Trophoblast cell (in vitro differentiated cells and primary cell): ENCODE results near the gene ZGPAT.
A peak's percentile ranks its signal among the peaks of the same experiment; 100 is the strongest.

ENCODE experiments used
- DNase-seq, 2 donors: peaks; one replicate each; pipeline ENCODE4 v3.0.0-alpha.2; 2016
- H2AFZ ChIP-seq: 2 replicates; pipeline ENCODE4 v1.6.1; 2013; ENCODE audit warnings: low read length, moderate library complexity, mild to moderate bottlenecking; ENCODE audit not compliant: insufficient read depth, poor library complexity
- H2AK5ac ChIP-seq: 2 replicates; pipeline ENCODE4 v1.6.1; 2013; ENCODE audit warnings: mild to moderate bottlenecking, low read length
- H2BK120ac ChIP-seq: 2 replicates; pipeline ENCODE4 v1.6.1; 2013; ENCODE audit warnings: low read length, mild to moderate bottlenecking, moderate library complexity; ENCODE audit not compliant: insufficient read depth, poor library complexity
- H2BK12ac ChIP-seq: 2 replicates; pipeline ENCODE4 v1.6.1; 2013; ENCODE audit warnings: mild to moderate bottlenecking, low read length, moderate library complexity
- H2BK5ac ChIP-seq: 2 replicates; pipeline ENCODE4 v1.6.1; 2013; ENCODE audit warnings: low read length, low read depth, moderate library complexity, mild to moderate bottlenecking; ENCODE audit not compliant: poor library complexity
- H3K14ac ChIP-seq: 2 replicates; pipeline ENCODE4 v1.6.1; 2013; ENCODE audit warnings: mild to moderate bottlenecking, low read length
- H3K18ac ChIP-seq: 2 replicates; pipeline ENCODE4 v1.6.1; 2013; ENCODE audit warnings: mild to moderate bottlenecking, low read length
- H3K23ac ChIP-seq: 2 replicates; pipeline ENCODE4 v1.6.1; 2013; ENCODE audit warnings: low read length
- H3K27ac ChIP-seq: 2 replicates; pipeline ENCODE4 v1.5.1; 2013; ENCODE audit warnings: low read depth, mild to moderate bottlenecking, inconsistent platforms, low read length, moderate library complexity
- H3K27me3 ChIP-seq: 2 replicates; pipeline ENCODE4 v1.6.1; 2013; ENCODE audit warnings: inconsistent platforms, mild to moderate bottlenecking, low read length, moderate library complexity; ENCODE audit not compliant: insufficient read depth
- H3K36me3 ChIP-seq, 2 experiments: 1 replicate in 1 of 2; 2 replicates in 1 of 2; pipeline ENCODE4 v1.6.1; 2013; ENCODE audit warnings: low read length in 2 of 2, mild to moderate bottlenecking in 2 of 2, moderate library complexity in 1 of 2; ENCODE audit not compliant: insufficient read depth in 2 of 2, control insufficient read depth in 1 of 2
- H3K4ac ChIP-seq: 2 replicates; pipeline ENCODE4 v1.6.1; 2013; ENCODE audit warnings: low read depth, mild to moderate bottlenecking, low read length, moderate library complexity
- H3K4me1 ChIP-seq, 2 experiments: 1 replicate in 1 of 2; 2 replicates in 1 of 2; pipeline ENCODE4 v1.6.1; 2013; ENCODE audit warnings: low read length in 2 of 2, mild to moderate bottlenecking in 2 of 2, moderate library complexity in 1 of 2; ENCODE audit not compliant: insufficient read depth in 2 of 2, control insufficient read depth in 1 of 2
- H3K4me2 ChIP-seq: 2 replicates; pipeline ENCODE4 v1.6.1; 2013; ENCODE audit warnings: inconsistent platforms, mild to moderate bottlenecking, low read length, moderate library complexity
- H3K4me3 ChIP-seq: 2 replicates; pipeline ENCODE4 v1.5.1; 2013; ENCODE audit warnings: mild to moderate bottlenecking, low read depth, low read length, inconsistent platforms
- H3K79me1 ChIP-seq: one replicate; pipeline ENCODE4 v1.6.1; 2013; ENCODE audit warnings: low read length
- H3K79me2 ChIP-seq: 2 replicates; pipeline ENCODE4 v1.6.1; 2013; ENCODE audit warnings: low read length, mild to moderate bottlenecking; ENCODE audit not compliant: control insufficient read depth, insufficient read depth, poor library complexity
- H3K9ac ChIP-seq: 2 replicates; pipeline ENCODE4 v1.6.1; 2013; ENCODE audit warnings: mild to moderate bottlenecking, low read length
- H3K9me3 ChIP-seq: 2 replicates; pipeline ENCODE4 v1.6.1; 2013; ENCODE audit warnings: low read depth, mild to moderate bottlenecking, control low read depth, inconsistent platforms, low read length; ENCODE audit not compliant: insufficient read depth
- H4K12ac ChIP-seq: 2 replicates; pipeline ENCODE4 v1.6.1; 2013; ENCODE audit warnings: low read depth, mild to moderate bottlenecking, low read length, moderate library complexity
- H4K8ac ChIP-seq: 2 replicates; pipeline ENCODE4 v1.6.1; 2013; ENCODE audit warnings: low read depth, mild to moderate bottlenecking, low read length, moderate library complexity
- H4K91ac ChIP-seq: one replicate; pipeline ENCODE4 v1.6.1; 2013; ENCODE audit warnings: low read depth, mild to moderate bottlenecking, low read length, moderate library complexity
- WGBS: extraction: QIAGEN DNeasy Blood & Tissue Kit; methylation state at CpG from one replicate; pipeline ENCODE4 v1.1.7; 2013; ENCODE audit warnings: missing lambda C conversion rate; ENCODE audit not compliant: insufficient read length, insufficient coverage; ENCODE audit errors: extremely low coverage; 5-methylcytosine and 5-hydroxymethylcytosine counted together

Gene ZGPAT

DNA sequence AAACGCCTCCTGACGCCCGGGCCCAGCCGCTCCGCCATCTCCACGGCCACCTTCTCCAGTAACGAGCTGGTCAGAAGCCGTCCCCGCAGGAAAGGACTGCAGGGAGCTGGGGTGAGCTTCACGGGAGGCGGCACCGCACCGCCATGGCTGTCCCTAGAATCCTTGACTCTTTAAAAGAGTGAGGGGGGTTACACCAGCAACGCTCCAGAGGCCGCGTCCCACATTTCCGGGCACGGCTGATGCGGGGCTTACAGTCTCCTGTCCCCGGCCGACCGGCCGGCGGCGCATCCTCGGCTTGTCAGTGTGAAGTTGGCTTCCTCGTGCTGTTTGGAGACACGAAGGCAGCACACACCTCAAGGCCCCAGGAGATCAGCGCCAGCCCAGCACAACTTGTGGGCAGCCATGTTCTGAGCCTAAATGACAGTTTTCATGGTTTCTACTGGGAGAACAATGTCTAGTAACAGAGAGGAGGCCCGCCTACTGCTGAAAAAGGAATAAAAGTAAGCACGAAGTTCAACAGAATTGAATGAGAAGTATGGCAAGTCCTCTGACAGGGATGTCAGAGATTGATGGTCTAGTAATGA, 62.1 kb downstream of the ZGPAT start:
- Histone ChIP-seq H3K18ac (no peak overlapping the region), H3K36me3 (peaks cover 25 to 31% of the 10 kb centered on the region in 2 experiments), H3K27ac (no peak overlapping the region), H2BK5ac (no peak overlapping the region), H3K4me3 (no peak overlapping the region), H3K9me3 (no peaks in the 10 kb centered on the region), H3K4me1 (peaks cover 0 to 2% of the 10 kb centered on the region in 2 experiments), H4K91ac (no peak overlapping the region), H2BK12ac (no peak overlapping the region), H4K12ac (no peak overlapping the region), H2AK5ac (no peak overlapping the region), H4K8ac (no peak overlapping the region), H3K79me2 (no peaks in the 10 kb centered on the region), H3K9ac (no peak overlapping the region), H3K14ac (no peak overlapping the region), H3K79me1 (no peaks in the 10 kb centered on the region), H3K23ac (no peak overlapping the region), H3K4ac (no peak overlapping the region), H2BK120ac (no peak overlapping the region), H3K27me3 (no peaks in the 10 kb centered on the region), H3K4me2 (no peak overlapping the region), H2AFZ (no peak overlapping the region)
- DNase-seq = no peak
- WGBS = no CpG with 5 or more reads among the region's 31 CpGs

DNA sequence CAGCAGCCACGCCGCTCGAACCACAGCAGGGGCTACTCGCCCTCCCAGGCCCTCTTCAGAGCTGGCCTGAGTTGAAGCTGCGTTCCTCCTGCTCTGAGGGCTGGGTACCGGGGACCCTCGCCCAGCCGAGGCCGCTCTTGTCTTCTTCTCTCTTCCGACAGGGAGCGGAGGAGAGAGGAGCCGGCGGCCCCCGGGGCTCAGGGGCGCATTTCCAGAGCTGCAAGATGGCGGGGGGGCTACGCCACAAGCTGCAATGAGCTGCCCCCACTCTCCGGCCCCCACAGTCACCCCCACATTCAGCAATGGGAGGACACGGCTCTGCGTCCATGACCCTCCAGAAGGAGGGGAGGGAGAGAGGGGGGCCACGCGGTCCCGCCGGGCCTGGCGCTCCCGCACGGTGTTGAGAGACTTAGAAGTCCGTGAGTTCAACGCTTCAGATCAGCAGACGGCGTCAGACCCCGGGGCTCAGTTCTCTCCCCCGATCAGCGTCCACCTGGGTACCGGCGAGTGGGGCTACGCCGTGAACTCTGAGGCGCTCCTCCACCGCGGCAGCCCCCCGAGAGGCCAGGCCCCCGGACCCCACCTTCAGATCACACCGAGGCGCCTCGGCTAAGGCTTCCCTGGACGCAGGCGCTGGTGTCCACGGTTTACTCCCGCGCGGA, 63.3 kb downstream of the ZGPAT start:
- H3K23ac ChIP-seq = no peak overlapping the region
- H3K14ac ChIP-seq = no peak overlapping the region
- H3K4me3 ChIP-seq = no peak overlapping the region
- DNase-seq = no peak
- H3K36me3 ChIP-seq = peaks cover 22 to 28% of the 10 kb centered on the region in 2 experiments
- no peak overlapping the region for H2BK5ac ChIP-seq
- no peak overlapping the region for H3K9ac ChIP-seq
- no peak overlapping the region for H2BK120ac ChIP-seq
- peaks cover 4 to 5% of the 10 kb centered on the region in 2 experiments for H3K4me1 ChIP-seq
- H3K27ac ChIP-seq = no peak overlapping the region
- H4K91ac ChIP-seq = no peak overlapping the region
- WGBS = no CpG with 5 or more reads among the region's 52 CpGs
- H3K79me1 ChIP-seq = no peaks in the 10 kb centered on the region
- H3K4me2 ChIP-seq = no peak overlapping the region
- H3K18ac ChIP-seq = no peak overlapping the region
- no peak overlapping the region for H4K8ac ChIP-seq
- H2BK12ac ChIP-seq = no peak overlapping the region
- H2AK5ac ChIP-seq = no peak overlapping the region
- H2AFZ ChIP-seq = no peak overlapping the region
- no peak overlapping the region for H4K12ac ChIP-seq
- no peaks in the 10 kb centered on the region for H3K79me2 ChIP-seq
- no peaks in the 10 kb centered on the region for H3K9me3 ChIP-seq
- H3K27me3 ChIP-seq = no peaks in the 10 kb centered on the region
- H3K4ac ChIP-seq = no peak overlapping the region

DNA sequence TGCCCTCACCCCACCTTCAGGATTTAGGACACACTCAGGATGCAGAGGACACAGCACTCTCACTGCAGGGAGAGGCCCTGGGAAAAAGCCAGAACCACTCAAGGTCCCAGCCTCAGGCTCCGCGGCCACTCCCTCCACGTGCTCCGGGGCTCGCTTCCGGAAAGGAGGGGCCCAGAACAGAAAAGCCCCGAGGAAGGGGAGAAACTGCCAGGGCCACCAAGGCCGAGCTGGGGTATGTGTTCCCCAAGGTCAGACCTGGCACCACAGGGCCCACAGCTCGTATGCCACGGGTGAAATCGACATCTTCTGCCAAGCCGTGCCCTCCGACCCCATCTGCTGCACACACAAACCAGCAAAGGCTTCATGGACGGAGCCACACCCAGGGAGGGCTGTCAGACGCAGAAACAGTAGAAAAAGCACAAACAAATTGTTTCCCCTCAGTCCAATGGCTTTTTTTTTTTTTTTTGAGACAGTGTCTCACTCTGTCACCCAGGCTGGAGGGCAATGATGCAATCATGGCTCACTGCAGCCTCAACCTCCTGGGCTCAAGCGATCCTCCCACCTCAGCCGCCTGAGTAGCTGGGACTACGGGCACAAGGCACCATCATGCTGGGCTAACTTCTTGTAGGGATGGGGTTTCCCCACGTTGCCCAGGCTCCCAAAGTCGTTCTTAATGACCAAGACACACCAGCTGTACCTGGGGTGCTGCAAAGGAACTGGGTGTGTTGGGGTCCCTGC, 65.1 kb downstream of the ZGPAT start:
- H3K27ac ChIP-seq = no peak overlapping the region
- peak in 1 of 2 donors; percentile 38 for DNase-seq
- no peak overlapping the region for H4K91ac ChIP-seq
- H3K4me1 ChIP-seq = peaks cover 4 to 5% of the 10 kb centered on the region in 2 experiments
- peaks cover 7% of the 10 kb centered on the region for H3K9me3 ChIP-seq
- H3K4me2 ChIP-seq = no peak overlapping the region
- peaks cover 14 to 17% of the 10 kb centered on the region in 2 experiments for H3K36me3 ChIP-seq
- no peak overlapping the region for H3K14ac ChIP-seq
- H2BK5ac ChIP-seq = no peak overlapping the region
- H3K79me2 ChIP-seq = no peaks in the 10 kb centered on the region
- no peak overlapping the region for H3K23ac ChIP-seq
- H3K4ac ChIP-seq = no peak overlapping the region
- no peak overlapping the region for H3K9ac ChIP-seq
- H2AFZ ChIP-seq = no peak overlapping the region
- H4K8ac ChIP-seq = no peak overlapping the region
- no peaks in the 10 kb centered on the region for H3K27me3 ChIP-seq
- no CpG with 5 or more reads among the region's 20 CpGs for WGBS
- no peaks in the 10 kb centered on the region for H3K79me1 ChIP-seq
- no peak overlapping the region for H4K12ac ChIP-seq
- no peak overlapping the region for H2AK5ac ChIP-seq
- H3K18ac ChIP-seq = no peak overlapping the region
- no peak overlapping the region for H2BK12ac ChIP-seq
- no peak overlapping the region for H2BK120ac ChIP-seq
- no peak overlapping the region for H3K4me3 ChIP-seq

DNA sequence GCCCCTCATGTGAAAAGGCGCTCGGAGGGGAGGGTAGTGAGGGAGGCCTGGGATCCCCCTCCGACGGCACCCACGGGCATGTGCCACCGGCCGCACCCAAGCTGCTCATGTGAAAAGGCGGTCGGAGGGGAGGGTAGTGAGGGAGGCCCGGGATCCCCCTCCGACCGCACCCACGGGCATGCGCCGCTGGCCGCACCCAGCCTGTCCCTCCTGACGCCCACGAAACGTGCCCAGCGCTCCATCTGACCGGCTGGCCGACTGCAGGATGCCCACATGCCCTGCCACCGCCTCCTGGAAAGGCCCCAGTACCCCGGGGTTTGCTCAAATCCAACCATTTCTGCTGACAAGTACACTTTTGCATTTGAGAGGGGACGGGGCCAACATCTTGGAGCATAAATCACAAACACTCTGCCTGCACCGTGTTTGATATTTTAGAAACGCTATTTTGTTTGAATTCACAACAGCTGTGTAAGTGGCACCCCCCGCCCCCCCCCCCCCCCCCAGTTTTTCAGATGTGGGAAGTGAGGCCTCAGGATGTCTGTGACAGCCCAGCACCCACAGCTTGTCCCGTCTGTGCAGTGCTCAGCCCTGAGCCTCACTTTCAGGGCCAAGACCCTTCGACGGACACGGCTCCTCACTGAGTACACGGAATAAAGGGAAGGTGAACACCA, 65.9 kb downstream of the ZGPAT start:
- WGBS = no CpG with 5 or more reads among the region's 33 CpGs
- no peak overlapping the region for H2BK120ac ChIP-seq
- H2AK5ac ChIP-seq = no peak overlapping the region
- no peaks in the 10 kb centered on the region for H3K79me1 ChIP-seq
- no peak overlapping the region for H2BK5ac ChIP-seq
- peaks cover 7% of the 10 kb centered on the region for H3K9me3 ChIP-seq
- no peak overlapping the region for H3K4me3 ChIP-seq
- peaks cover 4 to 5% of the 10 kb centered on the region in 2 experiments for H3K4me1 ChIP-seq
- H3K4me2 ChIP-seq = no peak overlapping the region
- peak overlapping the region; percentile 43 for H3K4ac ChIP-seq
- H3K18ac ChIP-seq = no peak overlapping the region
- no peak overlapping the region for H4K8ac ChIP-seq
- H3K36me3 ChIP-seq = peaks cover 14 to 17% of the 10 kb centered on the region in 2 experiments
- no peaks in the 10 kb centered on the region for H3K27me3 ChIP-seq
- H3K27ac ChIP-seq = no peak overlapping the region
- H4K12ac ChIP-seq = no peak overlapping the region
- H3K79me2 ChIP-seq = no peaks in the 10 kb centered on the region
- no peak overlapping the region for H2AFZ ChIP-seq
- DNase-seq = no peak
- H3K23ac ChIP-seq = no peak overlapping the region
- no peak overlapping the region for H4K91ac ChIP-seq
- no peak overlapping the region for H3K14ac ChIP-seq
- no peak overlapping the region for H3K9ac ChIP-seq
- no peak overlapping the region for H2BK12ac ChIP-seq
